ENCODE results near the gene HNRNPH3.

DNA sequence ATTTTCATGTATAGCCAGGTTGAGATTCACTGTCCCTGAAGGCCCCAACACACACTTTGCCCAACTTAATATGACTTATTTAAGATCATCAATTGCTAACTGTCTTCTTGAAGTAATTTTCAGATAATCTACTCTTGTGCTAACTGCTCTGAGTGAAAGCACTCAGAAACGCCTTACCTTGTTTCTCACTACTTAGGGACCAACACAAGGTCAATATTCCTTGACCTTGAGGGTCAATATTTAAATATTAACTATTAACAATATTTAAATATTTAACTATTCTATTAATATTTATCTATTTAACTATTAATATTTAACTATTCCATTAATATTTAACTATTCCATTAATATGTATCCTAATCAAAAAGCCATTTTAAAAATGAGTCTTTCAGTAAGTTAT lies 26.0 kb upstream of the HNRNPH3 start:
- TF ChIP-seq, protein P1, sequence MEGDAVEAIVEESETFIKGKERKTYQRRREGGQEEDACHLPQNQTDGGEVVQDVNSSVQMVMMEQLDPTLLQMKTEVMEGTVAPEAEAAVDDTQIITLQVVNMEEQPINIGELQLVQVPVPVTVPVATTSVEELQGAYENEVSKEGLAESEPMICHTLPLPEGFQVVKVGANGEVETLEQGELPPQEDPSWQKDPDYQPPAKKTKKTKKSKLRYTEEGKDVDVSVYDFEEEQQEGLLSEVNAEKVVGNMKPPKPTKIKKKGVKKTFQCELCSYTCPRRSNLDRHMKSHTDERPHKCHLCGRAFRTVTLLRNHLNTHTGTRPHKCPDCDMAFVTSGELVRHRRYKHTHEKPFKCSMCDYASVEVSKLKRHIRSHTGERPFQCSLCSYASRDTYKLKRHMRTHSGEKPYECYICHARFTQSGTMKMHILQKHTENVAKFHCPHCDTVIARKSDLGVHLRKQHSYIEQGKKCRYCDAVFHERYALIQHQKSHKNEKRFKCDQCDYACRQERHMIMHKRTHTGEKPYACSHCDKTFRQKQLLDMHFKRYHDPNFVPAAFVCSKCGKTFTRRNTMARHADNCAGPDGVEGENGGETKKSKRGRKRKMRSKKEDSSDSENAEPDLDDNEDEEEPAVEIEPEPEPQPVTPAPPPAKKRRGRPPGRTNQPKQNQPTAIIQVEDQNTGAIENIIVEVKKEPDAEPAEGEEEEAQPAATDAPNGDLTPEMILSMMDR (IDR thresholded peaks at IDR 0.05; ENCODE audit: low read length): no peak
- TF ChIP-seq EZH2 (IDR thresholded peaks at IDR 0.05; ENCODE audit: borderline replicate concordance, low read length): no peak
